Lung (tissue), 12 donors: ENCODE results near the gene S1PR3. TPM values are rescaled to one million over a fixed set of nuclear protein-coding genes. Genes with fewer than 3 reads are reported as not detected.

Source experiments
- ATAC-seq: fragments of 200-7000 bp; cut with Tn5 transposase; one replicate; pipeline ENCODE4 v1.9.1; 2020; ENCODE audit warnings: moderate number of reproducible peaks; ENCODE audit not compliant: insufficient read depth, low FRiP score
- DNase-seq, 3 donors: peaks; one replicate each; pipeline ENCODE4 v3.0.0-alpha.2; 2013 to 2017
- H3K27ac ChIP-seq, 2 donors: one replicate each; pipeline ENCODE4 v1.5.1; 2013; ENCODE audit warnings: mild to moderate bottlenecking in 2 of 2, moderate library complexity in 2 of 2, control low read depth in 1 of 2, inconsistent platforms in 1 of 2, low read depth in 1 of 2, low read length in 1 of 2
- H3K27me3 ChIP-seq, 3 donors: one replicate each; pipeline ENCODE4 v1.5.1; 2013; ENCODE audit warnings: low read length in 2 of 3; ENCODE audit not compliant: control insufficient read depth in 3 of 3, insufficient read depth in 3 of 3
- H3K36me3 ChIP-seq, 4 donors: one replicate each; pipeline ENCODE4 v1.5.1; 2013; ENCODE audit warnings: low read length in 4 of 4, mild to moderate bottlenecking in 1 of 4, moderate library complexity in 1 of 4; ENCODE audit not compliant: control insufficient read depth in 4 of 4, insufficient read depth in 4 of 4
- H3K4me1 ChIP-seq, 5 donors: one replicate each; pipeline ENCODE4 v1.5.1; 2013; ENCODE audit warnings: low read length in 5 of 5, mild to moderate bottlenecking in 2 of 5, moderate library complexity in 1 of 5; ENCODE audit not compliant: control insufficient read depth in 5 of 5, insufficient read depth in 5 of 5
- H3K4me3 ChIP-seq: one replicate; pipeline ENCODE4 v1.5.1; 2013; ENCODE audit warnings: mild to moderate bottlenecking, control low read depth, moderate library complexity
- H3K9ac ChIP-seq, 2 donors: one replicate each; pipeline ENCODE4 v1.5.1; 2013; ENCODE audit warnings: low read length in 2 of 2, control low read depth in 1 of 2; ENCODE audit not compliant: insufficient read depth in 1 of 2
- H3K9me3 ChIP-seq, 4 donors: one replicate each; pipeline ENCODE4 v1.5.1; 2013; ENCODE audit warnings: low read length in 3 of 4, mild to moderate bottlenecking in 1 of 4, moderate library complexity in 1 of 4; ENCODE audit not compliant: control insufficient read depth in 4 of 4, insufficient read depth in 3 of 4
- CTCF ChIP-seq: IDR thresholded peaks from 2 replicates; pipeline ENCODE4 v1.5.1; 2012; ENCODE audit warnings: mild to moderate bottlenecking; ENCODE audit errors: control extremely low read depth, extremely low read depth
- WGBS, 2 donors: extraction: QIAGEN DNeasy Blood & Tissue Kit; methylation state at CpG; one replicate each; pipeline ENCODE4 v1.1.7; 2013; 5-methylcytosine and 5-hydroxymethylcytosine counted together
- polyA plus RNA-seq, 2 donors: library from polyadenylated mRNA; stranded (reverse); fragments of 200-250 nt; gene quantifications; one replicate each; pipeline ENCODE4 v1.2.1, GENCODE V29; 2013
- total RNA-seq, 2 donors: library from RNA; depleted of rRNA in 1 of 2; stranded (reverse); fragments of >200 nt in 1 of 2; gene quantifications; one replicate each; pipeline ENCODE4 v1.2.1, GENCODE V29; 2014 to 2021
- donor health status: control.
- donor health status: control.
- donor health status: Bipolar disorder and iron deficiency.
- donor health status: healthy.
- donor health status: DM: yes; HTN: yes; CAD: no.

The S1PR3 gene
- total and polyA plus RNA-seq, 4 donors = 2.8 to 38.7 (median 14.3) TPM

GRCh38 chr9:89008055-89008743 lies 16.9 kb downstream of the S1PR3 start:
- no peaks in the 10 kb centered on the region for H3K9me3 ChIP-seq
- H3K4me1 ChIP-seq = peaks cover 0 to 18% (median 4%) of the 10 kb centered on the region in 5 donors
- H3K4me3 ChIP-seq = no peak overlapping the region
- TF ChIP-seq CTCF = no peak
- H3K27ac ChIP-seq = no peak overlapping the region
- H3K36me3 ChIP-seq = peaks cover 0 to 37% (median 16%) of the 10 kb centered on the region in 4 donors
- no peak overlapping the region for H3K9ac ChIP-seq
- ATAC-seq (no peak), DNase-seq (no peak)
- WGBS, 2 donors = 85 to 89% methylated on average over 9 of the region's 9 CpGs
- no peaks in the 10 kb centered on the region for H3K27me3 ChIP-seq

GRCh38 chr9:89008744-89009545 lies 17.7 kb downstream of the S1PR3 start:
- WGBS, 2 donors = 57 to 72% methylated on average over 12 of the region's 12 CpGs
- H3K27ac ChIP-seq = no peak overlapping the region
- no peaks in the 10 kb centered on the region for H3K27me3 ChIP-seq
- H3K9me3 ChIP-seq = no peaks in the 10 kb centered on the region
- peaks cover 0 to 29% (median 12%) of the 10 kb centered on the region in 4 donors for H3K36me3 ChIP-seq
- no peak for ATAC-seq
- H3K4me1 ChIP-seq = peaks cover 0 to 18% (median 4%) of the 10 kb centered on the region in 5 donors
- no peak for TF ChIP-seq CTCF
- no peak overlapping the region for H3K9ac ChIP-seq
- DNase-seq = no peak
- no peak overlapping the region for H3K4me3 ChIP-seq

DNA sequence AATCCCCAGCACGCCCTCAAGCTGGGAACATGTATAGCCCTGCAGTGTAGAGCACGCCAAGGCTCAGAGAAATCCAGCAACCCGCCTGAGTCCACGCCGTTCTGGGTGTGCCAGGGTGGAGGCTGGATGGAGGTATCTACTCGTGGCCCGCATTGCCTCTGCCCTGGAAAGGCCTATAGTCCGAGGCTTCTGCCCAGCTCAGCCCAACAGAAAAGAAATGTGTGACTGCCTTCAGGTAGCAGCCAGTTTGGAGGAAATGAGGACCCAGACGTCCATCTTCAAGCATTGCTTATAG lies 18.2 kb downstream of the S1PR3 start:
- H3K36me3 ChIP-seq = peaks cover 0 to 24% (median 11%) of the 10 kb centered on the region in 4 donors
- H3K27ac ChIP-seq = no peak overlapping the region
- no peaks in the 10 kb centered on the region for H3K27me3 ChIP-seq
- TF ChIP-seq CTCF = no peak
- no peak for ATAC-seq
- H3K9ac ChIP-seq = no peak overlapping the region
- DNase-seq = no peak
- H3K4me3 ChIP-seq = no peak overlapping the region
- H3K9me3 ChIP-seq = no peaks in the 10 kb centered on the region
- H3K4me1 ChIP-seq = peaks cover 0 to 18% (median 4%) of the 10 kb centered on the region in 5 donors
- WGBS, 2 donors = 93 to 95% methylated on average over 9 of the region's 9 CpGs
